A673 (cell line): ENCODE data around the gene ZC3H18. TPM values are rescaled to one million over a fixed set of nuclear protein-coding genes. Genes with fewer than 3 reads are reported as not detected.

Experiments
- BruUV-seq: library from RNA; stranded (reverse); fragments of 400-500 nt; replicated peaks from 2 replicates; lab custom pipeline; 2021; lab: Mats Ljungman, UMichigan
- CTCF ChIA-PET: fragments of 300-600 bp; sonication (Branson Sonifier 250); formaldehyde crosslinking; loops from one replicate; lab custom pipeline; 2022; ENCODE audit warnings: antibody characterized with exemption; lab: Charles Lee
- POLR2A ChIA-PET: fragments of 300-600 bp; sonication (Branson Sonifier 250); formaldehyde crosslinking; loops from one replicate; lab custom pipeline; 2022; ENCODE audit warnings: antibody characterized with exemption; ENCODE audit not compliant: low non-redundant PET; lab: Charles Lee
- DNase-seq: peaks from one replicate; pipeline ENCODE4 v3.0.0-alpha.2; 2015; ENCODE audit warnings: low spot score
- H3K27ac ChIP-seq: fragments of 200-600 bp; sonication (generic); 2 replicates; pipeline ENCODE4 v1.5.1; 2016; ENCODE audit warnings: mixed run types, low read depth, mild to moderate bottlenecking, mixed read lengths, antibody characterized with exemption, low read length; ENCODE audit not compliant: poor library complexity, severe bottlenecking
- H3K27me3 ChIP-seq: fragments of 200-600 bp; sonication (generic); replicated peaks from 2 replicates; pipeline ENCODE4 v1.6.1; 2017; ENCODE audit warnings: mixed run types, low read depth, mild to moderate bottlenecking, mixed read lengths, antibody characterized with exemption, low read length; ENCODE audit not compliant: insufficient read depth, poor library complexity
- H3K36me3 ChIP-seq: fragments of 200-600 bp; sonication (generic); 2 replicates; pipeline ENCODE4 v1.6.1; 2016; ENCODE audit warnings: mixed run types, mild to moderate bottlenecking, mixed read lengths, antibody characterized with exemption, low read length; ENCODE audit not compliant: insufficient read depth, poor library complexity, severe bottlenecking
- H3K4me1 ChIP-seq: fragments of 200-600 bp; sonication (generic); 2 replicates; pipeline ENCODE4 v1.6.1; 2017; ENCODE audit warnings: mixed run types, mild to moderate bottlenecking, mixed read lengths, antibody characterized with exemption, low read length; ENCODE audit not compliant: insufficient read depth, poor library complexity, severe bottlenecking
- H3K4me3 ChIP-seq: fragments of 200-600 bp; sonication (generic); 2 replicates; pipeline ENCODE4 v1.5.1; 2016; ENCODE audit warnings: low read depth, mixed run types, mild to moderate bottlenecking, mixed read lengths, low read length; ENCODE audit not compliant: poor library complexity, severe bottlenecking
- H3K9me3 ChIP-seq: fragments of 200-600 bp; sonication (generic); 2 replicates; pipeline ENCODE4 v1.6.1; 2016; ENCODE audit warnings: mixed run types, low read depth, mild to moderate bottlenecking, mixed read lengths, antibody characterized with exemption, low read length; ENCODE audit not compliant: poor library complexity, severe bottlenecking
- CTCF ChIP-seq: fragments of 300-800, 200-600 bp; sonication (generic); conservative IDR thresholded peaks from 2 replicates; pipeline ENCODE4 v1.5.1; 2017; ENCODE audit warnings: low read depth, mild to moderate bottlenecking, antibody characterized with exemption, low read length, moderate library complexity, mixed read lengths
- EZH2 ChIP-seq: fragments of 200-600 bp; sonication (generic); IDR thresholded peaks from 2 replicates; pipeline ENCODE4 v1.6.1; 2017; ENCODE audit warnings: borderline replicate concordance, low read depth, mild to moderate bottlenecking, mixed read lengths, antibody characterized with exemption, low read length; ENCODE audit not compliant: poor library complexity, severe bottlenecking
- intact Hi-C: fragments of 100-400 bp; cut with micrococcal nuclease; formaldehyde crosslinking; loops from one replicate; pipeline ENCODE4 v1.10.0; 2022; ENCODE audit not compliant: unreplicated experiment
- total RNA-seq: library from RNA; stranded (reverse); gene quantifications from 2 replicates; pipeline ENCODE4 v1.2.3, GENCODE V29; 2021

The ZC3H18 gene
- total RNA-seq, 1 experiment from 2014 or later = 83.4 TPM

DNA sequence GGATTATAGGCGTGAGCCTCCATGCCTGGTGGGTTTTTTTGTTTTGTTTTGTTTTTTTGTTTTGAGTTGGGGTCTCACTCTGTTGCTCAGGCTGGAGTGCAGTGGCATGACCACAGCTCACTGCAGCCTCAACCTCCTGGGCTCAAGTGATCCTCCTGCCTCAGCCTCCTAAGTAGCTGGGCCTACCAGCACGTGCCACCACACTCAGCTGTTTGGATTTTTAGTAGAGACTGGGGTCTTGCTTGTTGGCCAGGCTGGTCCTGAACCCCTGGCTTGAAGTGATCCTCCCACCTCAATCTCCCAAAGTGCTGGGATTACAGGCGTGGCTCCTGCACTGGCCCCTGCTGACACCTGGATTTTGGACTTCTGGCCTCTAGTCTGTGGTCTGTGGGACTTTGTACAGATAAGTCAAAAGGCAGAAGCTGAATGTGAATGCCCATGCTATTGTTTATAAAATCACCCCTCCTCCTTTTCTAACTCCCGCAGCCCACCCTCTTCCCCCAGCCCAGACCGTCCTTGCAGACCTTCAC, 110.4 kb downstream of the ZC3H18 start:
- TF ChIP-seq CTCF (no peak), EZH2 (no peak)
- BruUV-seq = no TSS peak

GRCh38 chr16:88681084-88681680, 111.0 kb downstream of the ZC3H18 start:
- no peak overlapping the region for H3K4me3 ChIP-seq
- H3K4me1 ChIP-seq = peaks cover 6% of the 10 kb centered on the region
- BruUV-seq = no TSS peak
- ChIA-PET CTCF (no interaction called here), POLR2A (no interaction called here)
- no peaks in the 10 kb centered on the region for H3K27me3 ChIP-seq
- TF ChIP-seq CTCF = peak; percentile 50
- TF ChIP-seq EZH2 = no peak
- no peaks in the 10 kb centered on the region for H3K9me3 ChIP-seq
- intact Hi-C loops = no loop called here
- H3K27ac ChIP-seq = no peak overlapping the region
- no peaks in the 10 kb centered on the region for H3K36me3 ChIP-seq
- DNase-seq = no peak

More for the DNA sequence above, 110.4 kb downstream of the ZC3H18 start:
- Histone ChIP-seq H3K36me3 (no peaks in the 10 kb centered on the region), H3K4me1 (peaks cover 3% of the 10 kb centered on the region), H3K27me3 (no peaks in the 10 kb centered on the region), H3K9me3 (no peaks in the 10 kb centered on the region), H3K4me3 (no peak overlapping the region), H3K27ac (no peak overlapping the region)
- ChIA-PET POLR2A (no interaction called here), CTCF (no interaction called here)
- DNase-seq = no peak
- intact Hi-C loops = no loop called here

Other genes with a start within 250 kb of the ZC3H18 start
- gene ZNF469, start 187.4 kb upstream of the ZC3H18 start, total RNA-seq = 0.09 and 0.11 TPM in 2 replicates
- gene ZFPM1, start 117.1 kb upstream of the ZC3H18 start, total RNA-seq = 5.6 and 6.7 TPM in 2 replicates
- 0.28 TPM in 1 of 2 replicates, not detected in the other for gene IL17C, start 68.2 kb downstream of the ZC3H18 start, total RNA-seq
- 44.7 and 53.6 TPM in 2 replicates for gene CYBA, start 80.7 kb downstream of the ZC3H18 start, total RNA-seq
- 127 and 131 TPM in 2 replicates for gene MVD, start 92.7 kb downstream of the ZC3H18 start, total RNA-seq
- gene SNAI3, start 116.1 kb downstream of the ZC3H18 start, total RNA-seq = not detected in 2 replicates
- gene RNF166, start 136.0 kb downstream of the ZC3H18 start, total RNA-seq = 32.3 and 36.3 TPM in 2 replicates
- gene CTU2, start 136.1 kb downstream of the ZC3H18 start, total RNA-seq = 45.0 and 47.5 TPM in 2 replicates
- 174 and 182 TPM in 2 replicates for gene PIEZO1, start 214.8 kb downstream of the ZC3H18 start, total RNA-seq
- 103 TPM in 2 replicates for gene CDT1, start 233.4 kb downstream of the ZC3H18 start, total RNA-seq
- 129 and 134 TPM in 2 replicates for gene APRT, start 241.5 kb downstream of the ZC3H18 start, total RNA-seq